Peyer's patch (tissue), 4 donors: Measurements from ENCODE around the gene BZW2.

ENCODE experiments used
- CTCF ChIP-seq, 6 experiments: fragments of 450-650 bp in 4 of 6; fragments of 200-600 bp in 2 of 6; sonication (generic) in 1 of 6; IDR thresholded peaks; one replicate each; pipeline ENCODE4 v1.5.1; 2017 to 2019; ENCODE audit warnings: antibody characterized with exemption in 6 of 6, mild to moderate bottlenecking in 3 of 6, moderate library complexity in 1 of 6
- POLR2A ChIP-seq, 2 donors: fragments of 450-650 bp; IDR thresholded peaks; one replicate each; pipeline ENCODE4 v1.5.1; 2017; ENCODE audit warnings: antibody characterized with exemption in 2 of 2, mild to moderate bottlenecking in 2 of 2, moderate library complexity in 2 of 2

DNA sequence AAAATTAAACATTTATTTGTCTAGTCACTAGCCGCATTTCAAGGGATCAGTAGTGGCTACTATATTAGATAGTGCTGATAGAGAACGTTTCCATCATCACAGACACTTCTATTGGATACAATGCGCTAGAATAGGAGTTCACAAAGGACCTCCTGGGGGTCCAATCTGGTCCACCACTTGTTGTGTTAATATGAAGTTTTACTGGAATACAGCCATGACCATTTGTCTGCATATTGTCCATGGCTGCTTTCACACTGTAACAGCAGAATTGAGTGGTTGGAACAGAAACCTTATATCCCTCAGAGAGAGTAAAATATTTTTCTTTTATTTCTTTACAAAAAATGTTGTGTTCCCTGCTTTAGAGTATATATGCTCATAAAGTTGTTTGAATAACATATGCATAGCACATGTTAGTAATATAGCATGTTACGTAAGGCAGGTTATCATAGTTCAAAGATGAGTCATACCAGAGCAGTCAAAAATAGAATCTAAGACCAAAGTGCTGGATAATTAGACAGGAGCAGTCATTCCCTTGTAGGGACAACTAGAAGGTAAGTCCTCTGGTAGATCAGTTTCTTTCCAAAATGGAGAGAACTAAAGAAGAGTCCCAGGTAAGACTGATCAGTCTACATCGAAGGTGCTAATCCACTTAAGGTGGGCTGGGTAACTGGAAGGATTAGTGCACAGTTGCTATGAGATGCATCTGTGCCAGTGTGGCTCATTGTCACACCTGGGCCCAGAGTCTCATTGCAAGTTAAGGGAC, 14.9 kb downstream of the BZW2 start:
- no peak for TF ChIP-seq POLR2A (IDR thresholded peaks at IDR 0.05)
- no peak for TF ChIP-seq CTCF (IDR thresholded peaks at IDR 0.05)
